ENCODE measurements around the gene MAGI2.
"Not testable (repeated sequence)": the region's sequence is repeated elsewhere in the genome, so short reads cannot be mapped to it uniquely, and the experiment has no call there.

Gene MAGI2

DNA sequence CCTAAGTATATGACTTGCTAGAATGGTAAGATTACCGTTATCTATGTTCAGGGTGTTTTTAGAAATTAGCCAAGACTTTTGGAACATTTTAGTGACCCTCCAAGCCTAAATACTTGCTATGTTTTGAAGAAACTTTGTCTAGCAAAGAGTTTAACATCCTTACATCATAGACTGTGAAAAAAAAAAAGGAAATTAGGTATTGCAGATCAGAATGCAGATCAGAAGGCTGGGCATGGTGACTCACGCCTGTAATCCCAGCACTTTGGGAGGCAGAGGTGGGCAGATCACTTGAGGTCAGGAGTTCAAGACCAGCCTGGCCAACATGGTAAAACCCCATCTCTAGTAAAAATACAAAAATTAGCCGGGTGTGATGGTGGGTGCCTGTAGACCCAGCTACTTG is 10.7 kb downstream of the MAGI2 start:
- DNase-seq = not testable (repeated sequence)

GRCh38 chr7:79436378-79436777 is 17.1 kb downstream of the MAGI2 start:
- no peak for DNase-seq

- no peak for DNase-seq
Observed at GRCh38 chr7:79434867-79435266, 18.6 kb downstream of the MAGI2 start.

- no peak for DNase-seq
Observed at GRCh38 chr7:79434098-79434497, 19.4 kb downstream of the MAGI2 start.

DNA sequence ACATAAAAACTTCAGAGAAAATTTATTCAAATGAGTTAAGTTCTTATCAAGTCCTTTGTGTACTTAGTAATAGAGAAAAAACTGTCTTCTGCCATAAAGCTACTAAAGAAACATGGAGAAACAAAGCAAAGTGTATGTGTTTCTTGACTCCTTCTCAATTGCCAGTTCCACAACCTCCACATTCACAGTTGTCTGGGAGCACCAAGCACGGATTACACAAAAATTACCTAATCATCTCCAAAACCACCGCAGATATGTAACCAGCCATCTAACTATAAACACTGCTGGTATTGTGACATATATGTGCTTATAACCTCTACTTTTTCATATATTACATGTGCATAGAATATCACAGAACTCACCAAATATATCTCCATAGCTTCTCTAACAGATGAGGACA is 23.1 kb downstream of the MAGI2 start:
- no peak for DNase-seq

GRCh38 chr7:79425665-79426064 is 27.8 kb downstream of the MAGI2 start:
- DNase-seq = no peak

GRCh38 chr7:79421751-79422150 is 31.7 kb downstream of the MAGI2 start:
- DNase-seq = no peak

DNA sequence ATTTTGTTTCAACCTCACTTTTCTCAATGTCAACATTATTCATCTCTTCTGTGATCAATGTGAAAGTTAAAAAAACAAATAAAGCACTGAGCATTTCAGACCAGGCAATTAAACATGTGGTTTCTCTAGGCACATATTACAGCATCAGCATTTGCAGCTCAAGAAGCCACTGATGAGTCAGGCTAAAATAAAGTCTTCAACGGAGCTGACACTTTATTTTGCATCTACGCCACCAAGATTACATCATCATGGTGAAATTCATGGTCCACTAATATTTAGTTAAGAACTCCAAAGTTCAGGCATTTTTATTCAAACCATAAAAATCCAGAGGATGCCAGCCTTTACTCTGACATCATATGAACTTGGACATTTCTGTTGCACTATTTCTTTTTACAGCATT is 33.0 kb downstream of the MAGI2 start:
- no peak for DNase-seq

GRCh38 chr7:79414910-79415309 is 38.6 kb downstream of the MAGI2 start:
- DNase-seq = no peak

DNA sequence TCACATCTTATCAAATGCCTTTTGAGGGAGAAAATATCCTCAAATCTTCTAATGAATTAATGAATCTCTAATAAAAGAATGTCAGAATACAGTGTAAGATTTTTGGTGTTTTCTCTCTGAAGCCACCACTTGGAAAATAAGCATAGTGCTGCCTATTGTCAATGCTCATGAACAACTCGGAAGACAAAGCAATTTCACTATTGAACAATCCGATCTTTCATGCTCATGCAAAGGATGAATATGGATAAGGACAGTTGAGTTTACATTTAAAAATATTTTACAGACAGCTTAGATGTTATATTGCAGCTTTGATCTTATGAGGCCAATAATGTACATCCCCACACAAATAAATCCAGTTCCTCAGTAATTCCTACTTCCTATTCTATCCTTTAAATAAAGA is 40.6 kb downstream of the MAGI2 start:
- no peak for DNase-seq

- DNase-seq = no peak
Observed at GRCh38 chr7:79412438-79412837, 41.0 kb downstream of the MAGI2 start.

DNA sequence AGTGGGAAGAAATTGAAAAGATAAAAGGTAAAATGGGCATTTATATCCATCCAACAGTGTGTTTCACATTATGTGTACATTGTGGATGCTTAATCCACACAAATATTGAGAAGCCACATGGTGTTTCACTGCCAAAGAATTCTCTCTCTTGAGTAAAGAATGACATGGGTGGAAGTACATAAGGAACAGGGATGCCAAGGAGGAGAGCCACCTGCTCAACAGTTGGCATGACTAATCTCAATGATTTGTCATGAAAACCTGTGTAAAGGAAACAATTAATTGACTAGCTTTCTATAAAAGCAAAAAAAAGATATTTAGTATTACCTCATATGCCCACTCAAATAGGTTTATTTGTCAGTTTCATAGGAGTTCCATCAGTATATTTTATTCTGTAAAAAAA is 43.1 kb downstream of the MAGI2 start:
- DNase-seq = no peak

DNA sequence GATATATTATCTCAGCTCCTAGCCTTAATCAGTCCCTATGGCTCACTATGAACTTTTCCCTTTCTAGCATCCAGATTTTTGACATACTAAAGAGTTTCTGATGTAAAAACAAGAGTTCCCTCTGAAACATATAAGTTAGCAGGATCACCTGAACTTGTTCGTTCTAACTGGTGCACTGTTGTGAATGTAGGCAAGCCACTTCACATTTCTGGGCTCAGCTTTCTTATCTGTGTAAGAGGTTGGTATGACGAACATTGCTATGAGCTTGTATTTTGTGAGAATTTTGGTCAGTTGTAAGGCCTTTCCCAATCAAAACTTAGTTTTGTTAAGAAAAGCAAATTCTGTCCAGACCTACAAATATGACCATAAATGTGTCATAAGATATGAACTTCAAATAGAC is 46.1 kb downstream of the MAGI2 start:
- no peak for DNase-seq

GRCh38 chr7:79406371-79406770 is 47.1 kb downstream of the MAGI2 start:
- no peak for DNase-seq

- DNase-seq = no peak
Observed at GRCh38 chr7:79405368-79405767, 48.1 kb downstream of the MAGI2 start.

DNA sequence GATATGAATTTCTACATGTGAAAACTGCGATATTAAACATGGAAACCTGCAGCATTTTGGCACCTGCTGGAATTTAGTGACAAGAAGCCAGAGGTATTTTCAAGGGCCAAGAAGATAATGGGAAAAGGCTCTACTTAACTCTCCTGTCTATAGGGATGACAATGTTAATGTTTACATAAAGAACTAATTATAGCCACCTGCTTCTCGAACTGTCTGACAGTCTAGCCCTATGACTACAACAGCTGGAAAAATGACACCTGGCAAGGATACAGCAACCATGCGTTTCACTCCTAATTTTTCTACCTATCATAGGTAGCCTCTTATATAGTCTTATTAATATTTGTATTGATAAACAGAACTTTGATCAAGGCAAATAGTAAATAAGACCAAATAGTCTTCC is 49.6 kb downstream of the MAGI2 start:
- no peak for DNase-seq

GRCh38 chr7:79403451-79403850 is 50.0 kb downstream of the MAGI2 start:
- DNase-seq = no peak

GRCh38 chr7:79401254-79401653 is 52.2 kb downstream of the MAGI2 start:
- no peak for DNase-seq

- DNase-seq = no peak
Observed at GRCh38 chr7:79400222-79400621, 53.2 kb downstream of the MAGI2 start.

DNA sequence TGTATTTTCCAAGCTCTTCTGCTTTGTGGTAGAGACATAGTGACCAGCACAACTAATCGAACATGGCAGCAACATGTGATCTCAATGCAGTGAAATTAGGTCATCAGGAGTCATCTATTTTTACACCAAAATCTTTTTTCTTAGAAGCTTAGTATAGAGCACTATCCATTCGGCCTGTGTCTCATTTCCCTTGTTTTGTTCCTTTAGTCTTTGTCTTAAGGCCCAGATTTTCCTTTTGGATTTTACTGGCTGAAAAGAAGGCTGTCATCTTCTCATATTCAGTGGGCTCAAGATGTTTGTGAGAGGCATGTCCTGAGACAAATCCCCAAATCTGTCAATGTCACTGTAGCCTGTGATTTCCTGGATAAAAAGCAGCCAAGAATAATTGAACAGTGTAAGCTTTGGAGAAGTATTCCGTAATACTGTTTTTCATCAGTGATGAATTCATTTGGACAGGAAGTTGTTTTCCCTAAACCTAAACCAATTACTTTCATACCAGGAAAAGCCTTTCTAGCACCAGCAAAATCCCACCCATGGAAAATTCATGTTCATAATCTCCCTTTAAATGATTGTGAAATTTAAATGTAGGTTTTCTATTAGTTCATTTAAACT is 55.2 kb downstream of the MAGI2 start:
- no peak for DNase-seq

DNA sequence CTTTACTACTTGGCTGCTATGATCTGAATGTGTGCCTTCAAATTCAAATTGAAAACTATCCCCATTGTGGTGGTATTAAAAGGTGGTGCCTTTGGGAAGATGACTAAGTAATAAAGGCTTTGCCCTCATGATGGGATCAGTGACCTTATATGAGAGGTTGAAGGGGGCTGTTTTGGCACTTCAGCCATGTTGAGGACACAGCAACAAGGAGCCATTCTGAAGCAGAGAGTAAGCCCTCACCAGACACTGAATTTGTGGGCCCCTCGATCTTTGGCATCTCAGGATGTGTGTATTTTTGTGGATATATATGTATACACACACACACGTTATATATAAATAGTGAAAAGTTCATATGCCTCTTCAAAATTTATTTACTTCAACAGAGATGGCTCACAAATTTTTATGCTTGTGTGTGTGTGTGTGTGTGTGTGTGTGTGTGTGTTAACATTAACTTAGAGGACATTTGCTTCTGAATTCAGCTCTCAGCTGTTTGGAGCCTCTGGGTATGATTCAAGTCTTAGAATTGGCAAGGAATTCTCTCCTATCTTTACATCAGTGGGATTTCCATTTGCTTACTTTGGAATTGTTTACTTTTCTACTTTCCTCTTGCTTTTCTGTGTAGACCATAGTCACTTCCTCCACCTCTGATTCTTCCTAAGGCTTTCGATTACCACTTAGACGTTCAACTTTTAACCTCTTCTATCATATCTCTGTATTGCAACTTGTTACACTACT is 66.6 kb downstream of the MAGI2 start:
- DNase-seq = no peak

DNA sequence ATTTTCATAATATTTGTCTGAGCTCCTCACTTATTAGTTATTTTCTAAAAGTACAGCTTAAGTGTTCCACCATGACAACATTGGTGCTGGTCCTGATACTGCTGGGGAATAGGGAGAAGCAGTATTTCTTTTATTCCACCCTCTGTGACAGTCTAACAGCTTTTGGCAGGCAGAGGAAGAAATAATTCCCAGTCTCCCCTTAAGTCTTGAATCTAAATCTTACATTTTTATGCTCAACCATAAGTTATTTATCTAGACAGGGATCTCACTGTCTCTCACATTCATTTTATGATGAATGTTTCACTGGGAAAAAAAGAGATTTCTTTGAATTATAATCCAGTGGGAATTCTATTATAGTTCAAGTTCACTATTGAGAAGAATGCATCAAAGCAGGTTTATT is 71.5 kb downstream of the MAGI2 start:
- no peak for DNase-seq

GRCh38 chr7:79377097-79377496 is 76.4 kb downstream of the MAGI2 start:
- no peak for DNase-seq

- no peak for DNase-seq
Observed at GRCh38 chr7:79376299-79377025, 77.0 kb downstream of the MAGI2 start.
